HEK293T (cell line): ENCODE data around the gene MARCHF9.

Experiments
- CTCF ChIA-PET: fragments of 350-600 bp; formaldehyde crosslinking; extraction: SDS; loops from one replicate; lab custom pipeline; 2021; ENCODE audit warnings: antibody characterized with exemption, inconsistent platforms; lab: Yijun Ruan, JAX
- POLR2A ChIA-PET: fragments of 350-600 bp; formaldehyde crosslinking; extraction: SDS; loops from one replicate; lab custom pipeline; 2020; ENCODE audit warnings: antibody characterized with exemption, inconsistent platforms; lab: Yijun Ruan, JAX
- DNase-seq: peaks from one replicate; pipeline ENCODE4 v3.0.0; 2012; ENCODE audit warnings: mixed read lengths; ENCODE audit errors: extremely low spot score
- ARNT ChIP-seq: fragments of 450-650 bp; IDR thresholded peaks from 2 replicates; pipeline ENCODE4 v1.6.1; 2017; ENCODE audit warnings: mild to moderate bottlenecking
- BHLHE40 ChIP-seq: fragments of 450-650 bp; IDR thresholded peaks from 2 replicates; pipeline ENCODE4 v1.6.1; 2016; ENCODE audit warnings: mild to moderate bottlenecking, moderate library complexity, borderline replicate concordance
- CTBP1 ChIP-seq: fragments of 450-650 bp; IDR thresholded peaks from 2 replicates; pipeline ENCODE4 v1.6.1; 2016; ENCODE audit warnings: borderline replicate concordance
- ELF4 ChIP-seq: fragments of 450-650 bp; IDR thresholded peaks from 2 replicates; pipeline ENCODE4 v1.6.1; 2017; ENCODE audit warnings: antibody characterized with exemption
- FOXA1 ChIP-seq: fragments of 450-650 bp; IDR thresholded peaks from 2 replicates; pipeline ENCODE4 v1.6.1; 2016; ENCODE audit warnings: mild to moderate bottlenecking
- FOXK2 ChIP-seq: fragments of 450-650 bp; IDR thresholded peaks from 2 replicates; pipeline ENCODE4 v1.6.1; 2016; ENCODE audit warnings: mild to moderate bottlenecking
- FOXM1 ChIP-seq: fragments of 450-650 bp; IDR thresholded peaks from 2 replicates; pipeline ENCODE4 v1.6.1; 2017; ENCODE audit warnings: mild to moderate bottlenecking, borderline replicate concordance
- HDGF ChIP-seq: fragments of 450-650 bp; IDR thresholded peaks from 2 replicates; pipeline ENCODE4 v1.6.1; 2017; ENCODE audit warnings: antibody characterized with exemption, borderline replicate concordance
- L3MBTL2 ChIP-seq: fragments of 450-650 bp; conservative IDR thresholded peaks from 2 replicates; pipeline ENCODE4 v1.6.1; 2016; ENCODE audit warnings: mild to moderate bottlenecking
- LEF1 ChIP-seq: fragments of 450-650 bp; IDR thresholded peaks from 2 replicates; pipeline ENCODE4 v1.6.1; 2017; ENCODE audit warnings: mild to moderate bottlenecking, borderline replicate concordance
- NFRKB ChIP-seq: fragments of 450-650 bp; IDR thresholded peaks from 2 replicates; pipeline ENCODE4 v1.6.1; 2016; ENCODE audit warnings: mild to moderate bottlenecking, moderate library complexity
- PKNOX1 ChIP-seq: fragments of 450-650 bp; IDR thresholded peaks from 2 replicates; pipeline ENCODE4 v1.6.1; 2016
- SP1 ChIP-seq: fragments of 450-650 bp; IDR thresholded peaks from 2 replicates; pipeline ENCODE4 v1.6.1; 2017
- SUZ12 ChIP-seq: fragments of 450-650 bp; IDR thresholded peaks from 2 replicates; pipeline ENCODE4 v1.6.1; 2016; ENCODE audit warnings: mild to moderate bottlenecking
- TARDBP ChIP-seq: fragments of 450-650 bp; IDR thresholded peaks from 2 replicates; pipeline ENCODE4 v1.6.1; 2016
- ZNF384 ChIP-seq: fragments of 450-650 bp; IDR thresholded peaks from 2 replicates; pipeline ENCODE4 v1.6.1; 2016

Gene MARCHF9

GRCh38 chr12:57760347-57760982 lies 5.6 kb downstream of the MARCHF9 start:
- no peak for DNase-seq
- ChIA-PET CTCF (interaction anchor here (2.0 kb wide), 1 partner anchor 8 kb away, joined by 8 read pairs; the partner anchor contains the start of gene CYP27B1), POLR2A (interaction anchor here (2.1 to 3.6 kb wide), 2 partner anchors 12 to 23 kb away, joined by 6 to 17 read pairs; partner anchors contain the start of genes EEF1AKMT3, METTL1 and TSFM)
- no peak for TF ChIP-seq TARDBP
- no peak for TF ChIP-seq ZNF384
- no peak for TF ChIP-seq FOXK2
- no peak for TF ChIP-seq SUZ12
- no peak for TF ChIP-seq FOXA1

- DNase-seq = no peak
- POLR2A ChIA-PET = interaction anchor here (3.6 kb wide), 1 partner anchor 11 kb away, joined by 17 read pairs; the partner anchor contains the start of genes EEF1AKMT3 and METTL1
- TF ChIP-seq FOXM1 = no peak
- CTCF ChIA-PET = no interaction called here
These were observed 6.6 kb downstream of the MARCHF9 start for GRCh38 chr12:57761391-57761998.

GRCh38 chr12:57762463-57762862 lies 7.6 kb downstream of the MARCHF9 start:
- ChIA-PET CTCF (no interaction called here), POLR2A (interaction anchor here (1.4 kb wide), 1 partner anchor 10 kb away, joined by 6 read pairs; the partner anchor contains the start of genes EEF1AKMT3 and METTL1)
- DNase-seq = no peak
- TF ChIP-seq NFRKB (no peak), ZNF384 (no peak), BHLHE40 (no peak), LEF1 (no peak), L3MBTL2 (no peak), ELF4 (no peak), TARDBP (no peak), FOXA1 (no peak), FOXM1 (no peak), HDGF (no peak), ARNT (no peak), CTBP1 (no peak), PKNOX1 (no peak), FOXK2 (no peak), SP1 (no peak), SUZ12 (no peak)

GRCh38 chr12:57763881-57764661 lies 9.2 kb downstream of the MARCHF9 start:
- CTCF ChIA-PET = no interaction called here
- no peak for DNase-seq
- POLR2A ChIA-PET = interaction anchor here (1.4 kb wide), 1 partner anchor 8 kb away, joined by 6 read pairs; the partner anchor contains the start of genes EEF1AKMT3 and METTL1
- TF ChIP-seq ARNT (no peak), FOXM1 (no peak), HDGF (no peak), FOXA1 (no peak), FOXK2 (no peak), SUZ12 (no peak), TARDBP (no peak), L3MBTL2 (no peak), CTBP1 (no peak), ELF4 (no peak), PKNOX1 (no peak), NFRKB (no peak), SP1 (no peak), LEF1 (no peak), ZNF384 (no peak), BHLHE40 (no peak)

- DNase-seq = no peak
- POLR2A ChIA-PET = no interaction called here
- CTCF ChIA-PET = no interaction called here
- no peak for TF ChIP-seq NFRKB
- TF ChIP-seq L3MBTL2 = no peak
- no peak for TF ChIP-seq ELF4
- no peak for TF ChIP-seq CTBP1
- no peak for TF ChIP-seq SP1
- TF ChIP-seq FOXA1 = no peak
- no peak for TF ChIP-seq FOXK2
- no peak for TF ChIP-seq PKNOX1
- no peak for TF ChIP-seq HDGF
- TF ChIP-seq LEF1 = no peak
- no peak for TF ChIP-seq SUZ12
- no peak for TF ChIP-seq ZNF384
- no peak for TF ChIP-seq TARDBP
- no peak for TF ChIP-seq BHLHE40
- no peak for TF ChIP-seq FOXM1
- no peak for TF ChIP-seq ARNT
These were observed 9.7 kb downstream of the MARCHF9 start for GRCh38 chr12:57764662-57765002.
